ENCODE measurements around the gene GLA.

Gene GLA

DNA sequence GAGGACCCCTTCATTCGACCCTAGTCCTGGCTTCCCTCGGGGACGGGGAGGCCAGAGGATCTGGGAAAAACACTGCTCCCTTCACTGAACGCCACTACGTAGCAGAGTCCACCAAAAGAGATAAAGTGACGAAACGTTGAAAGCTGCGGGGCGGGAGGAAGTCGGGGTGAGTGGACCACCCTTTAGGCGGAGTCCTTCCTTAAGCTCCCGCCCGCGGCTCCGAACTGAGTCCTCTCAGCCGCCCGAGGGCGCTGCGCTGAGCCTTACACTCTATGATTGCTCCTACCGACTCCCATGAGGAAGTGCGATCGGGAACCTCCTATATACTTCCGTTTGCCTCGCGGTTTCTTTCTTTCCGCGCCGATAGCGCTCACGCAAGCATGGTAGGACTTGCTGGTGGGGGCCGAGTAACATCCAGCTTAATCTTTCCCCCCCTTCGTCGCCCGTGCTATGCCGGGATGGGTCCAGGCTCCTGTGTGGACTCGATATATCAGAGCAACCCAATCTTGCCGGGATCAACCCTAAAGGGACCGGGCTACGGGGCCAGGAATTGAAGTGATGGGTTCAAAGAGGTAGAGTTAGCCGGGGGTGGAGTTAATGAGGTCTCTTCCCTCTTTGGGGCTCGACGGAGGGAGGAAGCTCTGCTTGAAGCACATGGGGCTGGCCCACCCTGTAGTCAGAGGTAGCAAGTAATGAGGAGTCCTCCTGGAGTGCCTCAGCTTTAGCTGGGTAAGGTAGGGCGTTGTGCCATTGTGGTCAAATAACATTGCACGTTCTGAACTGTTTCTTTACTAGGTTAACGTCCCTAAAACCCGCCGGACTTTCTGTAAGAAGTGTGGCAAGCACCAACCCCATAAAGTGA lies 16.8 kb downstream of the GLA start, which contains the start of gene RPL36A (continued):
- TF ChIP-seq ZNF830 (tag by site-specific recombination; IDR thresholded peaks at IDR 0.05; ENCODE audit: low read depth) (no peak), ZNF138 (tag by site-specific recombination; IDR thresholded peaks at IDR 0.05; ENCODE audit: borderline replicate concordance) (no peak), ZNF558 (tag by site-specific recombination; IDR thresholded peaks at IDR 0.05) (peak; percentile 79; the same call in 1 of the 2 replicates), ZNF621 (tag by site-specific recombination; IDR thresholded peaks at IDR 0.05) (no peak), SETDB1 (IDR thresholded peaks at IDR 0.05; ENCODE audit: insufficient read length, low read length) (no peak), ZNF37A (tag by site-specific recombination; IDR thresholded peaks at IDR 0.05) (no peak), ZSCAN30 (tag by site-specific recombination; IDR thresholded peaks at IDR 0.05) (peak; percentile 95), SP3 (tag by site-specific recombination; IDR thresholded peaks at IDR 0.05) (peak; percentile 87), ZNF324 (tag by site-specific recombination; IDR thresholded peaks at IDR 0.05) (peak; percentile 83; the same call in 1 of the 2 replicates), ZNF311 (tag by site-specific recombination; IDR thresholded peaks at IDR 0.05; ENCODE audit: borderline replicate concordance) (no peak), ZNF335 (tag by site-specific recombination; conservative IDR thresholded peaks at IDR 0.05) (peak; percentile 83), ZNF391 (tag by site-specific recombination; IDR thresholded peaks at IDR 0.05; ENCODE audit: borderline replicate concordance, low read depth) (peak; percentile 65; the same call in 1 of the 2 replicates), ZNF843 (tag by site-specific recombination; IDR thresholded peaks at IDR 0.05) (peak; percentile 61; the same call in 1 of the 2 replicates), OSR2 (tag by site-specific recombination; IDR thresholded peaks at IDR 0.05) (peak; percentile 21; the same call in 1 of the 2 replicates), ZNF701 (tag by site-specific recombination; IDR thresholded peaks at IDR 0.05) (no peak), GLI4 (tag by site-specific recombination; IDR thresholded peaks at IDR 0.05) (peak; percentile 86; the same call in 1 of the 2 replicates), ZNF624 (tag by site-specific recombination; IDR thresholded peaks at IDR 0.05) (no peak), ZNF416 (tag by site-specific recombination; IDR thresholded peaks at IDR 0.05) (no peak), ZNF76 (tag by site-specific recombination; IDR thresholded peaks at IDR 0.05; ENCODE audit: borderline replicate concordance, low read depth) (peak; percentile 90), KLF1 (tag by site-specific recombination; IDR thresholded peaks at IDR 0.05) (peak; percentile 64), OVOL3 (tag by site-specific recombination; IDR thresholded peaks at IDR 0.05) (no peak)
- TF ChIP-seq, protein P1, sequence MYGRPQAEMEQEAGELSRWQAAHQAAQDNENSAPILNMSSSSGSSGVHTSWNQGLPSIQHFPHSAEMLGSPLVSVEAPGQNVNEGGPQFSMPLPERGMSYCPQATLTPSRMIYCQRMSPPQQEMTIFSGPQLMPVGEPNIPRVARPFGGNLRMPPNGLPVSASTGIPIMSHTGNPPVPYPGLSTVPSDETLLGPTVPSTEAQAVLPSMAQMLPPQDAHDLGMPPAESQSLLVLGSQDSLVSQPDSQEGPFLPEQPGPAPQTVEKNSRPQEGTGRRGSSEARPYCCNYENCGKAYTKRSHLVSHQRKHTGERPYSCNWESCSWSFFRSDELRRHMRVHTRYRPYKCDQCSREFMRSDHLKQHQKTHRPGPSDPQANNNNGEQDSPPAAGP (tag by site-specific recombination; IDR thresholded peaks at IDR 0.05) = peak; percentile 71; the same call in 1 of the 2 replicates
- TF ChIP-seq, protein P2, sequence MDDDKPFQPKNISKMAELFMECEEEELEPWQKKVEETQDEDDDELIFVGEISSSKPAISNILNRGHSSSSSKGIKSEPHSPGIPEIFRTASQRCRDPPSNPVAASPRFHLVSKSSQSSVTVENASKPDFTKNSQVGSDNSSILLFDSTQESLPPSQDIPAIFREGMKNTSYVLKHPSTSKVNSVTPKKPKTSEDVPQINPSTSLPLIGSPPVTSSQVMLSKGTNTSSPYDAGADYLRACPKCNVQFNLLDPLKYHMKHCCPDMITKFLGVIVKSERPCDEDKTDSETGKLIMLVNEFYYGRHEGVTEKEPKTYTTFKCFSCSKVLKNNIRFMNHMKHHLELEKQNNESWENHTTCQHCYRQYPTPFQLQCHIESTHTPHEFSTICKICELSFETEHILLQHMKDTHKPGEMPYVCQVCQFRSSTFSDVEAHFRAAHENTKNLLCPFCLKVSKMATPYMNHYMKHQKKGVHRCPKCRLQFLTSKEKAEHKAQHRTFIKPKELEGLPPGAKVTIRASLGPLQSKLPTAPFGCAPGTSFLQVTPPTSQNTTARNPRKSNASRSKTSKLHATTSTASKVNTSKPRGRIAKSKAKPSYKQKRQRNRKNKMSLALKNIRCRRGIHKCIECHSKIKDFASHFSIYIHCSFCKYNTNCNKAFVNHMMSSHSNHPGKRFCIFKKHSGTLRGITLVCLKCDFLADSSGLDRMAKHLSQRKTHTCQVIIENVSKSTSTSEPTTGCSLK (tag by site-specific recombination; IDR thresholded peaks at IDR 0.05) = no peak
- TF ChIP-seq, protein P3, sequence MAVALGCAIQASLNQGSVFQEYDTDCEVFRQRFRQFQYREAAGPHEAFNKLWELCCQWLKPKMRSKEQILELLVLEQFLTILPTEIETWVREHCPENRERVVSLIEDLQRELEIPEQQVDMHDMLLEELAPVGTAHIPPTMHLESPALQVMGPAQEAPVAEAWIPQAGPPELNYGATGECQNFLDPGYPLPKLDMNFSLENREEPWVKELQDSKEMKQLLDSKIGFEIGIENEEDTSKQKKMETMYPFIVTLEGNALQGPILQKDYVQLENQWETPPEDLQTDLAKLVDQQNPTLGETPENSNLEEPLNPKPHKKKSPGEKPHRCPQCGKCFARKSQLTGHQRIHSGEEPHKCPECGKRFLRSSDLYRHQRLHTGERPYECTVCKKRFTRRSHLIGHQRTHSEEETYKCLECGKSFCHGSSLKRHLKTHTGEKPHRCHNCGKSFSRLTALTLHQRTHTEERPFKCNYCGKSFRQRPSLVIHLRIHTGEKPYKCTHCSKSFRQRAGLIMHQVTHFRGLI (tag by site-specific recombination; IDR thresholded peaks at IDR 0.05) = peak; percentile 18; the same call in 1 of the 2 replicates
- TF ChIP-seq, protein P4, sequence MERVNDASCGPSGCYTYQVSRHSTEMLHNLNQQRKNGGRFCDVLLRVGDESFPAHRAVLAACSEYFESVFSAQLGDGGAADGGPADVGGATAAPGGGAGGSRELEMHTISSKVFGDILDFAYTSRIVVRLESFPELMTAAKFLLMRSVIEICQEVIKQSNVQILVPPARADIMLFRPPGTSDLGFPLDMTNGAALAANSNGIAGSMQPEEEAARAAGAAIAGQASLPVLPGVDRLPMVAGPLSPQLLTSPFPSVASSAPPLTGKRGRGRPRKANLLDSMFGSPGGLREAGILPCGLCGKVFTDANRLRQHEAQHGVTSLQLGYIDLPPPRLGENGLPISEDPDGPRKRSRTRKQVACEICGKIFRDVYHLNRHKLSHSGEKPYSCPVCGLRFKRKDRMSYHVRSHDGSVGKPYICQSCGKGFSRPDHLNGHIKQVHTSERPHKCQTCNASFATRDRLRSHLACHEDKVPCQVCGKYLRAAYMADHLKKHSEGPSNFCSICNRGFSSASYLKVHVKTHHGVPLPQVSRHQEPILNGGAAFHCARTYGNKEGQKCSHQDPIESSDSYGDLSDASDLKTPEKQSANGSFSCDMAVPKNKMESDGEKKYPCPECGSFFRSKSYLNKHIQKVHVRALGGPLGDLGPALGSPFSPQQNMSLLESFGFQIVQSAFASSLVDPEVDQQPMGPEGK (tag by site-specific recombination; IDR thresholded peaks at IDR 0.05) = peak; percentile 51; the same call in 1 of the 2 replicates
- TF ChIP-seq, protein P5, sequence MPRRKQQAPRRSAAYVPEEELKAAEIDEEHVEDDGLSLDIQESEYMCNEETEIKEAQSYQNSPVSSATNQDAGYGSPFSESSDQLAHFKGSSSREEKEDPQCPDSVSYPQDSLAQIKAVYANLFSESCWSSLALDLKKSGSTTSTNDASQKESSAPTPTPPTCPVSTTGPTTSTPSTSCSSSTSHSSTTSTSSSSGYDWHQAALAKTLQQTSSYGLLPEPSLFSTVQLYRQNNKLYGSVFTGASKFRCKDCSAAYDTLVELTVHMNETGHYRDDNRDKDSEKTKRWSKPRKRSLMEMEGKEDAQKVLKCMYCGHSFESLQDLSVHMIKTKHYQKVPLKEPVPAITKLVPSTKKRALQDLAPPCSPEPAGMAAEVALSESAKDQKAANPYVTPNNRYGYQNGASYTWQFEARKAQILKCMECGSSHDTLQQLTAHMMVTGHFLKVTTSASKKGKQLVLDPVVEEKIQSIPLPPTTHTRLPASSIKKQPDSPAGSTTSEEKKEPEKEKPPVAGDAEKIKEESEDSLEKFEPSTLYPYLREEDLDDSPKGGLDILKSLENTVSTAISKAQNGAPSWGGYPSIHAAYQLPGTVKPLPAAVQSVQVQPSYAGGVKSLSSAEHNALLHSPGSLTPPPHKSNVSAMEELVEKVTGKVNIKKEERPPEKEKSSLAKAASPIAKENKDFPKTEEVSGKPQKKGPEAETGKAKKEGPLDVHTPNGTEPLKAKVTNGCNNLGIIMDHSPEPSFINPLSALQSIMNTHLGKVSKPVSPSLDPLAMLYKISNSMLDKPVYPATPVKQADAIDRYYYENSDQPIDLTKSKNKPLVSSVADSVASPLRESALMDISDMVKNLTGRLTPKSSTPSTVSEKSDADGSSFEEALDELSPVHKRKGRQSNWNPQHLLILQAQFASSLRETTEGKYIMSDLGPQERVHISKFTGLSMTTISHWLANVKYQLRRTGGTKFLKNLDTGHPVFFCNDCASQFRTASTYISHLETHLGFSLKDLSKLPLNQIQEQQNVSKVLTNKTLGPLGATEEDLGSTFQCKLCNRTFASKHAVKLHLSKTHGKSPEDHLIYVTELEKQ (tag by site-specific recombination; IDR thresholded peaks at IDR 0.05; ENCODE audit: borderline replicate concordance) = 0 out of 2 replicates have a peak, but pooled peaks have one; percentile 58
- TF ChIP-seq, protein P6, sequence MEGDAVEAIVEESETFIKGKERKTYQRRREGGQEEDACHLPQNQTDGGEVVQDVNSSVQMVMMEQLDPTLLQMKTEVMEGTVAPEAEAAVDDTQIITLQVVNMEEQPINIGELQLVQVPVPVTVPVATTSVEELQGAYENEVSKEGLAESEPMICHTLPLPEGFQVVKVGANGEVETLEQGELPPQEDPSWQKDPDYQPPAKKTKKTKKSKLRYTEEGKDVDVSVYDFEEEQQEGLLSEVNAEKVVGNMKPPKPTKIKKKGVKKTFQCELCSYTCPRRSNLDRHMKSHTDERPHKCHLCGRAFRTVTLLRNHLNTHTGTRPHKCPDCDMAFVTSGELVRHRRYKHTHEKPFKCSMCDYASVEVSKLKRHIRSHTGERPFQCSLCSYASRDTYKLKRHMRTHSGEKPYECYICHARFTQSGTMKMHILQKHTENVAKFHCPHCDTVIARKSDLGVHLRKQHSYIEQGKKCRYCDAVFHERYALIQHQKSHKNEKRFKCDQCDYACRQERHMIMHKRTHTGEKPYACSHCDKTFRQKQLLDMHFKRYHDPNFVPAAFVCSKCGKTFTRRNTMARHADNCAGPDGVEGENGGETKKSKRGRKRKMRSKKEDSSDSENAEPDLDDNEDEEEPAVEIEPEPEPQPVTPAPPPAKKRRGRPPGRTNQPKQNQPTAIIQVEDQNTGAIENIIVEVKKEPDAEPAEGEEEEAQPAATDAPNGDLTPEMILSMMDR (tag by site-specific recombination; IDR thresholded peaks at IDR 0.05) = peak; percentile 97

All from HEK293 (cell line).